Measurements from ENCODE around the gene PGM2.
"Not testable (repeated sequence)": the region's sequence is repeated elsewhere in the genome, so short reads cannot be mapped to it uniquely, and the experiment has no call there.

PGM2 gene

DNA sequence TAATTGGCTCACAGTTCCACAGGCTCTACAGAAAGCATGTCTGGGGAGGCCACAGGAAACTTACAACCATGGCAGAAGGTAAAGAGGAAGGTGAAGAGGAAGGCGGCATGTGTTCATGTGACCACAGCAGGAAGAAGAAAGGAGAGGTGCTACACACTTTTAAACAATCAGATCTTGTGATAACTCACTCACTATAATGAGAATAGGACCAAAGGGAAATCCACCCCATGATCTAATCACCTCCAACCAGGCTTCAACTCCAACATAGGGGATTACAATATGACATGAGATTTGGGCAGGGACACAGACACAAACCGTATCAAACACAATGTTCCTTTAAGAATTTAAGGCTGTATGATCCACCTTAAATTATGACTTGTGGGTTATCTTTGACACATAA is 10.5 kb upstream of the PGM2 start:
- in situ Hi-C loops (cut with HindIII; ENCODE audit: low sequenced_read_pairs), result no loop called here

DNA sequence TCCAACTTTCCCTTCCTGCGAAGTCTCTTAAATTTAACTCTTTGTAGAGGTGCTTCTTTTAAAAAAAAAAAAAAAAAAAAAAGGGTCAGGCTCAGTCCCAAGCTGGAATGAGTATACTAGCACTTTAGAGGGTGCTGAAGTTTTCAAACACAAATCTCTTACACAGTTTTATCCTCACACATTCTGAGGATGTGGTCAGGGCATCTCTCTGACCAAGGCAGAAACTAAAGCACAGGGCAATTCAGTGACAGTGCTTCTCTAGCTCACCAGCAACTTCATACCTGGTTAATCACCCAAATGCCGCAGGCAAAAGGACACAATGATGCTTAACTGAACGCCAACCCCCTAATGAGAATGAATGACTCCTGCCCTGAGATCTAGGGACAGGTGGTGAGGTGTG is 9.8 kb upstream of the PGM2 start:
- in situ Hi-C loops (cut with HindIII; ENCODE audit: low sequenced_read_pairs), result no loop called here

DNA sequence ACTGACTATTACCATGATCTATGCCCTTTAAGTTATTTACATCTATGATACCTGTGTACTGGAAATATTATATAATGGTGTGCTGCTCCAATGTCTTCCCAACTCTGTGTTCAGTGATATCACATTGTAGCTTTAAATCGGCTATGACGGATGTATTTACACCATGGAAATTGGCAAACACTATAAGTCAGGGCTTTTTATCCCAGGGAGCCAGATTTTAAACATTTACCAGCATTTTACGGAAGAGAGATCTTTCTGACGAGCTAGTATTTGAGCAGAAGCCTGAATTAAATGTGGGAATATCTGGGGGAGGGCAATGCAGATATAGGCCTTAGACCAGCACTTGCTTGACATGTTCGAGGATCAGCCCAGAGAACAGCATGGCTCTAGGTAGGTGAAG is 7.7 kb upstream of the PGM2 start:
- in situ Hi-C loops (cut with HindIII; ENCODE audit: low sequenced_read_pairs), result no loop called here

DNA sequence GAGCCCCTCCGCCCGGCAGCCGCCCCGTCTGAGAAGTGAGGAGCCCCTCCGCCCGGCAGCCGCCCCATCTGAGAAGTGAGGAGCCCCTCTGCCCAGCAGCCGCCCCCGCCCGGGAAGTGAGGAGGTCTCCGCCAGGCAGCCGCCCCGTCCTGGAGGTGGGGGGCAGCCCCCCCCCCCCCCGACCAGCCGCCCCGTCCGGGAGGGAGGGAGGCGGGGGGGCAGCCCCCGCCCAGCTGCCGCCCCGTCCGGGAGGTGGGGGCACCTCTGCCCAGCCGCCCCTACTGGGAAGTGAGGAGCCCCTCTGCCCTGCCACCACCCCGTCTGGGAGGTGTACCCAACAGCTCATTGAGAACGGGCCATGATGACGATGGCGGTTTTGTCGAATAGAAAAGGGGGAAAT is 6.0 kb upstream of the PGM2 start:
- in situ Hi-C loops (cut with HindIII; ENCODE audit: low sequenced_read_pairs), result not testable (repeated sequence)

DNA sequence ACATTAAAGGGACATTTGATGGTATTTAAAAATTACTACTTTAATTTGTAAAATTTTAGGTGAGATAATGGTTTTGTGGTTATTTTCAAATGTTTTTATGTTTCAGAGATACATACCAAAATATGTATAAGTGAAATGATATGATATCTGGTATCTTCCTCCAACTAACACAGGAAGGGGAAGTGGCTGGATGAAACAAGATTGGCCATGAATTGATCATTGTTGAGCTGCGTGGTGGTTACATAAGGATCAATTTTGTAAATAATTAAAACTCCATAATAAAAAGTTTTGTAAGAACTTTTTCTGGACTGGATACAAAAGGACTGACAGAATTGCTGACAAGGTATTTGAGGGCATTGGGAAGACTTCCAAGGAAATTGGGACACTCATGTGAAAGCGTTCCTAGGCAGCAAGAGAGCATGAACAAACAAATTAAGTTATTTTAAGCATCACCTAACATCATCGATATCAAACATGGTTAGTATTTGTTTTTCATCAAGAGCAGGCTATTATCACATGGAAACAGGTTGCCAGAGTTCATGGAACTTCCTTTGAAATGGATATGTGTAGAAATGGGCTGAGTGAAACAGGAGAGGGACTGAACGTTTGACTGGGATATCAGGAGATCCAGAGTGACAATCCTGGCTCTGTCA is 4.4 kb upstream of the PGM2 start:
- in situ Hi-C loops (cut with HindIII; ENCODE audit: low sequenced_read_pairs), result no loop called here

DNA sequence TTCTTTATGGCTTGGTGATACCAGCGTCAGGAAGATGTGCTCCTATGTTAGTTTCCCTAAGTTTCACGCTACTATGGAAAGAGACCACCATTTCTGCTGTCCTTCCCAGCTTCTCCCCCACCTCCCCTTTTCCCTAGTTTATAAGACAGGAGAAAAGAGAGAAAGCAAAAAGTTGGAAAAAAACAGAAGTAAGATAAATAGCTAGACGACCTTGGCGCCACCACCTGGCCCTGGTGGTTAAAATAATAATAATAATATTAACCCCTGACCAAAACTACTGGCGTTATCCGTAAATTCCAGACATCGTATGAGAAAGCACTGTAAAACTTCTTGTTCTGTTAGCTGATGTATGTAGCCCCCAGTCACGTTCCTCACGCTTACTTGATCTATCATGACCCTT is 985 bp upstream of the PGM2 start:
- in situ Hi-C loops (cut with HindIII; ENCODE audit: low sequenced_read_pairs), result not testable (repeated sequence)

DNA sequence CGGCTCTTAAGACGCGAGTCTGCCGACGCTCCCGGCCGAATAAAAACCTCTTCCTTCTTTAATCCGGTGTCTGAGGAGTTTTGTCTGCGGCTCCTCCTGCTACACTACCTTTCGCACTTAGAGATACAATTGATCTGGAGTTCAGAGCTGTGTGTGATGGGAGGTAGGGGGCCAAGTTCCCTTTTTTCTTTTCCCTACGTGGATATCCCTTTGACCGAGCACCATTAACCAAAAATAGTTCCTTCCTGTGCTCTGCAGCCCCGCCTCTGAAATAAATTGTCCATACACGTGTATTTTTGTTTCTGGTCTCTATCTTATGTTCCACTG is 555 bp upstream of the PGM2 start:
- in situ Hi-C loops (cut with HindIII; ENCODE audit: low sequenced_read_pairs), result no loop called here

DNA sequence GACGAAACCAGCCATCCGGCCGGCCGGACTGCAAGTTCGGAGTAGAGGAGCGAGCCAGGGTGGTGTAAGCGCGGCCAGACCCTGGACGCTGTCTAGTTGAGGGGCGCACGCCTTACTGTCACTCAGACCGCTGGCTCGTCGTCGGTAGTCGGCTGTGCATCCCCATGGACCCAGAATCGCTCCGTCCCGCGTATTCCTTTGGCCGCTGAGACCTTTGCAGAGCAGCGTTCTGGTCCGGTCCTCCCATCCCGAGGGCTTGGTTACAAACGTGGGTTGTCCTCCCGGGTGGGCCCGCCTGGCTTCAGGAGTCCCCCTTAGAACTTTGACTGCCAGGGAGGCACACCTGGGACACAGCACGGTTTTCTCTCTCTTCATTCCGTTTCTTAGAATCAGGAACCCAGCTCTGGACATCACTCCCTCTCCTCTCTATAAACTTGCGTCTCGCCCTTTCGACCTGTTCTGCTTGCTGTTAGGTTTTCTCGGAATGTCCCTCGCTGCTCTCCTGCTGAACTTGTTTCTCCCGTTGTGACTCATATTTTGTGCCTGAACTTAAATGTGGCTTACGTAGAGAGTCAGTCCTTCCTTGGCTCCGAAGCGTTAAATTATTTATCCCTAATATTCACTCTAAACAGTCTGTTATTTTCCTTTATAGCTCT is 672 bp downstream of the PGM2 start:
- in situ Hi-C loops (cut with HindIII; ENCODE audit: low sequenced_read_pairs), result no loop called here

DNA sequence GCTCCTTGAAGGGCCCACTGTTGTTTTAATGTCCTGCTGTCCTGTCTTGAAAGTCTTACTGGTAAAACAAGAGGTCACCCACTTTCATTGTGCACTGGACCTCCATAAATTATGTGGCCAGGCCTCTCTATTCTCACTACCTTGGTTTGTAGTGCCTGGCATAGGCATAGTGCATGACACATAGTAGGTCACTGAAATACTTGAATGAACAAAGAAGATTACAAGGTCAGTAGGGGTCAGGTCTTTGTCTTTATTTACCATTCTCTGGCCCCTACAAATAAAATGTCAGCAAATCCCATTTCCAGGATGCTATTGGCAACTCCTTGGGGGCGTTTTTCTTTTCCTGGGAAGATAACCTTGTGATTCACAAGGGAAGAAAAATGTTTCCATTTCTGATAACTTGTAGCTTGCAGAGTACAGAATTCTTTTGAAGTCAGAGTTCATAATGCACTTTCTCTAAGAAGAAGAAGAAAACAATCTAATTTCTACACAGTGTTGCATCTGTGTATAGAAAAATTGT is 1.4 kb downstream of the PGM2 start:
- in situ Hi-C loops (cut with HindIII; ENCODE audit: low sequenced_read_pairs), result no loop called here

DNA sequence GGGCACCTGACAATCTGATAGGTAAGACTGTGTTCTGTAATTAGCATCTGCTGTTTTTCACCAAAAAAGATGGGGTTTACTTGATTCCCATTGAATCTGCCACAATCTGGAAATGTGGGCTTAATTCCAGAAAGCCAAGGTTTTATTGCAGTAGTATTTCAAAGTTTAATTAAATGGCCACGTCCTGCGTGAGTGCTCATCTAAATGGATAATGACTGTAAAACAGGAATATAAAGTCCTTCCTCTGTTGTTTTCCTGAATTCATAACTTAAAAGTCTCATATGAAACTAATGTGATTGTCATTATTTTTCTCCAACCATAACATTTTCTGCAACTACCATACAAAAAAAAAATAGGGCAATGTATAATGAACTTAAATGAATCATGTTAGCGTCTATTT is 2.4 kb downstream of the PGM2 start:
- in situ Hi-C loops (cut with HindIII; ENCODE audit: low sequenced_read_pairs), result no loop called here

DNA sequence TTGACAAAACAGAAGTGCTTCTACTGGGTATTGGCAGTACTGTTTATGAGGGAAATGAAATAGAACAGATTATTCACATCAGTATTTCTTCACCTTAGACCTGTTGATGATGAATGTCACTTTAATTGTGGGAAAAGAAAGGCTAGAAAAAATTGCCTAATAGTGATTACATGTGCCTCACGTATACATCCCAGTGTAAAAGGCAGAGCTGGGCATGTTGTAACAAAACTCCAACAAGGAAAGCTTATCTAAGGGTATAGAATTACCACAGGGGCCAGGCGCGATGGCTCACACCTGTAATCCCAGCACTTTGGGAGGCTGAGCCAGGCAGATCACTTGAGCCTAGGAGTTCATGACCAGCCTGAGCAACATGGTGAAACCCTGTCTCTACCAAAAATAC is 4.2 kb downstream of the PGM2 start:
- in situ Hi-C loops (cut with HindIII; ENCODE audit: low sequenced_read_pairs), result no loop called here

DNA sequence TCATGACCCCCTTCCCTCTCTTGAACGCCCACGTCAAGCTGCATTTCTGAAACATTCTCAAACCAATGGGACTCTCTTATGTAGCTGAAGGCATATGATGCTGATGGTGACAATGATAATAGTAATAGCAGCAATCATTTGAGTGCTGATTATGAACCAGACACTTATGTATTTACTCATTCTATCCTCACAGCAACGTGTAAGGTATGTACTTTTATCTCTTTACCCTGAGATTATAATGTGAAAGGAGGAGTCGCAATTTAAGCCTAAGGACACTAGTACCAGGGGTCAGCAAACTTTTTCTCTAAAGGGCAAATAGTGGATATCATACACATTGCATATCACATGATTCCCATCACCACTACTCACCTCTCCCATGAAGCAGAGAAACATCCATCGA is 8.5 kb downstream of the PGM2 start:
- in situ Hi-C loops (cut with HindIII; ENCODE audit: low sequenced_read_pairs), result no loop called here

DNA sequence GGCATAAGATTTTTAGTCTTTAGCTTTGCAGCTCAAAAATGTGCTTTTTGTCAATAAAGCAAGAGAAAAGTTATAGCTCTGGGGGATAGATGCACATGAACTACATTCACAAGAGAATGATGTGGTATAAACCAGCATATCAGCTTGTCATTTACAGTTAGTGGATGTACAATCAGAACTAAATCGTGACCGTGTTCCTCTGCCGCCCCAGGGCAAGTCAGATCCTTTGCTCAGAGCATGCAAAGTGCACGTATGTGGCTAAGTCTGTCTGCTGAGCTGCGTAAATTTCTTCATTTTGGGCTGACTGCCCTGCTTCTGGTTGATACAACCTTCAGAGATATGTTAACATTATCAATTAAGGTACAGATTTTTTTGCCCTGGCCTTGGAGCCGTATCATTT is 9.3 kb downstream of the PGM2 start:
- in situ Hi-C loops (cut with HindIII; ENCODE audit: low sequenced_read_pairs), result no loop called here

DNA sequence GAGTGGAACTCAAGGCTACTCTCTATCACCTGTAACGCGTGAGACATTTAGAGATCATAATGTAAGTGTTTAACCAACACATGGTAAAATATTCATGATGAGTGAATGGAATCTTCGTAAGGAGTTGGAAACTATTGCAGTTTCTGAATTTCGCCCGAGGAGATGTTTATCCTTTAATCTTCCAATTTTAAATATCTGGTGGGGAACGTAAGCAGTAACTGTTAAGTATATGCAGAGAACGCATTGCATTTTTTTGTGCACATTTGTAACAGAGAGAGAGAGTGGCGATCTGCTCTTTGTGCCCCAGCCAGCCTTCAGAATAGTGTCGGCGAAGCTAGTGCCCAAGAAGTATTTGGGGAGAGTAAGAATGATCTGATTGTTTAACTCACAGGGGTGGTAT is 9.8 kb downstream of the PGM2 start:
- in situ Hi-C loops (cut with HindIII; ENCODE audit: low sequenced_read_pairs), result no loop called here

DNA sequence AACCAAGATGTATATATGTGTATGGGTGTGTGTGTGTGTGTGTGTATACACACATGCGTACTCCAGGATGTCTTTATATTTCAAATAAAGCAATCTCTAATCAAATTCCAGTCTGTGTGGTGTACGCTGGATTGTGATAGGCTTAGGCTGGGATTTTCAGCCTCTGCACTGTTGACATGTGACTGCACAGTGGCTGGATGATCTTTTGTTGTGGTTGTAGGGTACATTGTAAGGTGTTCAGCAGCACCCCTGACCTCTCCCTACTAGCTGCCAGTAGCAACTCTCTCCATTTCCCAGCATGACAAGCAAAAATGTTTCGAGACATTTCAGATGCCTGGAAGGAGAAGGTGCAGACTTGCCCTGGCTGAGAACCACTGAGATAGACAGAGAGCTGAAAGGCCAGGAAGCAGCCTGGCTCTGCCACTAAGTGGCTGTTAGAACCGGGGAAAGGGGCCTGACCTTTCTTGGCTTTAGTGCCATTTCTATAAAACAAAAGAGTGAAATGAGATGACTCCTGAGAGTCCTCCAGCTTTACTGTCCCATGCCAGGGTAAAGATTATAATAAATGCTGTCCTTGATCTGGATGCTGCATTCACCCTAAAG is 10.5 kb downstream of the PGM2 start:
- in situ Hi-C loops (cut with HindIII; ENCODE audit: low sequenced_read_pairs), result no loop called here

DNA sequence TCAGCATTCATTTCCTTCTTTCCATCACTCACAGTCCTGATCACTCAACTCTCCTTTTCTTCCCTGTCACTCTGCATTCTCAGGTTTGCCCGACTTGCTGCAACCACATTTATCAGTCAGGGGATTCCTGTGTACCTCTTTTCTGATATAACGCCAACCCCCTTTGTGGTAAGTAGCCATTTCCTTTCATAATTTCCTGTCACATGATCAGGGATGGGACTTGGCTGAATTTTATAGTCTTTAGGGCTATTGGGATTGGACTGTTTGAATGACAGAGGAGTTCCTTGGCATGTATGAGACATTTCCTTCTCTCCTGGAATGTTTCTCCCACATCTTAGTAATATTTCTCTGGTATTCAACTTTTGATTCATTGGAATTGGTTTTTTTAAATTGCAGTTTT is 11.0 kb downstream of the PGM2 start:
- in situ Hi-C loops (cut with HindIII; ENCODE audit: low sequenced_read_pairs), result no loop called here

DNA sequence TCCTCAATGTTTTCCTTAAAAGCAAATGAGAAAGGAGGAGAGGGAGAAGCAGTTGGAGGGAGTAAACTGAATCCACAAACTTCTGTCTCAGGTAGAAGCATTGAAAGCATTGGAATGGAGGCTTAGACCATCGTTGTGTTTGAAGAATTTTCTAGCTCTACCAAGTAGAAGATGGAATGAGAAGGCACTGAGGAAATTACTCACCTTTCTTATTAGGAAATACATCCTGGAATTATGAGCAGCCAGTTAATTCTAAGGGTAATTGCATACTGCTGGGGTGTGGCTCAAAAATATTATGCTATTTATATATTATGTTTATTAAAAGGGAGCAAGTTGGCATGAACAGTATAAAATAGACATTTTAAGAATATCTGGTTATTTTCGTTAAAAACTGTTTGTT is 12.9 kb downstream of the PGM2 start:
- in situ Hi-C loops (cut with HindIII; ENCODE audit: low sequenced_read_pairs), result no loop called here

DNA sequence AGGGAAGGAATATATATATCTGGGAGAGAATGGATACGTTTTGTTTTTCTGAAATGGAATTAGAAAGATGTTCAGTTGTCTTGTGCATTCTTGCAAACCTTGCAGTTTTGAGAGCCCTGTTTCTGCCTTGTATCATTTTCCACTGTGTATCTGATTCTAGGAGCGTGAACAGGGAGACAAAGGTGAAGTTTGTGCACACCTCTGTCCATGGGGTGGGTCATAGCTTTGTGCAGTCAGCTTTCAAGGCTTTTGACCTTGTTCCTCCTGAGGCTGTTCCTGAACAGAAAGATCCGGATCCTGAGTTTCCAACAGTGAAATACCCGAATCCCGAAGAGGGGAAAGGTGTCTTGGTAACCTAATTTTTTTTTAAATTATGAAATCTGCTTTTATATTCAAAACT is 17.7 kb downstream of the PGM2 start:
- in situ Hi-C loops (cut with HindIII; ENCODE audit: low sequenced_read_pairs), result no loop called here

DNA sequence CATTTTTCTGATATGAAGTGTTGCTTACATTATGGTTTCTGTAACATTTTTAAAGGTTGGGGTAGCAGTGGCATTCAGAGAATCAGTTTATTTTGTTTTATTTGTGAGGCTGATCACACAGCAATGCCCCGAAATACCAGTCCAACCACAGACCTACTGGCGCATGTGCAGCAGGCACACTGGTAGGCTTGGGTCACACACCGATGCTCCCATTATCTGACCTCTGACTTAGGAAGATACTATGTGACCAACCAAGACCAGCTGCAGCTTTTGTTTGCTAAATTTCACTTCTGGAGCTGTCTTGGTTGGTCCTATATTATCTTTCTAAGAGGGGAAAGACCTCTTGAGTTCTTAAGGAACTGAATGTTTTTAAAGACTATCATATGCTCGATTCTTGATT is 18.7 kb downstream of the PGM2 start:
- in situ Hi-C loops (cut with HindIII; ENCODE audit: low sequenced_read_pairs), result no loop called here

DNA sequence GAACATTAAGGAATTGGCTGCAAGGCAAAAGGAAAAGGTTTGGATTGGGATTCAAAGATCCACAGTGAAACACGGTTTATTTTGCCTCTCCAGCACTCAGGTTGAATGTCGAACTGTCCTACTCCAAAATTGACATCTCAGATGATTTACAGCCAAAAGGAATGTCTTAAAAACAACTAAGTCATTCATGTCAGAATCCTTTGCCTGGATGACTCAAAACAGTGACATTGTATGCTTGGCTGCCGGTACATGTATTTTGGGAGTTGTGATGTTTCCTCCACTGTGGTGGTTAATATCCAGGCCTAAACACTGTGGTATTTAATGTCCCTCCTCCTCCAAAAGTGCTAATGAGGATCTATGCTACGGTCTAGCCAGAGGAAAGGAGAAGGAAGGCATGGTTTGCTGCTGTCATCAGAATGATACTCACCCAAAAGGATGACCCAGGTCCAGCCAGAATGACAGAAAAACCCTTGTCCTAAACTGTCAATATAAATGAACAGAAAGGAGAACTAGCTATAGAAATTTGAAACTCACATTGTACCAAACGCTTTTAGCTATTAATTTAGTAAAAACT is 20.9 kb downstream of the PGM2 start:
- in situ Hi-C loops (cut with HindIII; ENCODE audit: low sequenced_read_pairs), result no loop called here

DNA sequence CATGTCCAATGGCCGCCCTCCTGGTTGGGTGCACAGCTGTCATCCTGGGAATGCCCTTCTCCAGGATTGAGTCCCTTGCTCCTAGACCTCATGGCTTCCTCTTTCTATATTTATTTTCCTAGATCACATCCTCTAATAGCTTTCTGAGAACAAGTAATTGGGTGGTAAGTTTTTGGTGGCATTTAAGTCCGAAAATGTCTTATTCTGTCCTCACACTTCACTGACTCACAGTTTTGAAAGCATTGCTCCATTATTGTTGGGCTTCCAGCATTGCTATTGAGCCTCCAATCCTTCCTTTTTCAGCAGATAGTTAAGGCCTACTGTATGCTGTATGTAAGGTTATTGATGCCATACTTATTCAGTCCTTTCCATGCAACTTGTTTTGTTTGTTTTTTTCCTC is 25.9 kb downstream of the PGM2 start:
- in situ Hi-C loops (cut with HindIII; ENCODE audit: low sequenced_read_pairs), result loop anchor here (25.0 kb wide), 1 partner anchor 185 kb away; no protein-coding TSS in a partner anchor

DNA sequence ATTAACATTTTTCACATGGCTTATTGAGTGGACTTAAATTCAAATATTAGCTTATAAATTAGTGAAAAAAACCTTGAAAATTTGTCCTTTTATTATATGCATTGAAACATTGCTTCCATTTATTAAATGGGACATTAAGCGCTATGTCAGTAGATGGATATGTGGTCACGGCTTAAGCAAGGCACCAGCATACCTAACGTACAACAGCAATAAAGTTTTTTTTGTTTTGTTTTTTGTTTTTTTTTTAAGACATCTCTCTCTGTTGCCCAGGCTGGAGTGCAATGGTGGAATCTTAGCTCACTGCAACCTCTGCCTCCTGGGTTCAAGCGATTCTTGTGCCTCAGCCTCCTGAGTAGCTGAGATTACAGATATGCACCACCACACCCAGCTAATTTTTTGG is 31.6 kb downstream of the PGM2 start:
- in situ Hi-C loops (cut with HindIII; ENCODE audit: low sequenced_read_pairs), result loop anchor here (25.0 kb wide), 1 partner anchor 179 kb away; no protein-coding TSS in a partner anchor
